Inferior parietal cortex (tissue), 1 donor: Measurements from ENCODE around the gene MYOM3.

Experiments
- DNase-seq: peaks from one replicate; pipeline ENCODE4 v3.0.0-alpha.2; 2016; ENCODE audit errors: extremely low spot score

Gene MYOM3

GRCh38 chr1:24096009-24096738 is 15.8 kb downstream of the MYOM3 start:
- DNase-seq: no peak

- no peak for DNase-seq
Observed at GRCh38 chr1:24095140-24095859, 16.6 kb downstream of the MYOM3 start.

- DNase-seq: no peak
Observed at GRCh38 chr1:24094554-24094953, 17.4 kb downstream of the MYOM3 start.

- DNase-seq: no peak
Observed at GRCh38 chr1:24093732-24094131, 18.2 kb downstream of the MYOM3 start.

GRCh38 chr1:24092979-24093378 is 19.0 kb downstream of the MYOM3 start:
- no peak for DNase-seq

GRCh38 chr1:24091971-24092482 is 19.9 kb downstream of the MYOM3 start:
- DNase-seq: no peak

- DNase-seq: no peak
Observed at GRCh38 chr1:24090736-24091135, 21.2 kb downstream of the MYOM3 start.

- no peak for DNase-seq
Observed at GRCh38 chr1:24089743-24090555, 22.0 kb downstream of the MYOM3 start.

GRCh38 chr1:24089027-24089742 is 22.8 kb downstream of the MYOM3 start:
- DNase-seq: no peak

- no peak for DNase-seq
Observed at GRCh38 chr1:24086466-24086865, 25.5 kb downstream of the MYOM3 start.

- no peak for DNase-seq
Observed at GRCh38 chr1:24085546-24085945, 26.4 kb downstream of the MYOM3 start.

GRCh38 chr1:24085007-24085406 is 26.9 kb downstream of the MYOM3 start:
- DNase-seq: no peak

- no peak for DNase-seq
Observed at GRCh38 chr1:24084050-24084449, 27.9 kb downstream of the MYOM3 start.

- DNase-seq: no peak
Observed at GRCh38 chr1:24082372-24082771, 29.6 kb downstream of the MYOM3 start.

GRCh38 chr1:24081190-24081589 is 30.7 kb downstream of the MYOM3 start:
- DNase-seq: no peak

- no peak for DNase-seq
Observed at GRCh38 chr1:24080131-24080530, 31.8 kb downstream of the MYOM3 start.

- no peak for DNase-seq
Observed at GRCh38 chr1:24077278-24077978, 34.5 kb downstream of the MYOM3 start.

GRCh38 chr1:24075946-24076345 is 36.0 kb downstream of the MYOM3 start:
- no peak for DNase-seq

GRCh38 chr1:24075590-24075854 is 36.4 kb downstream of the MYOM3 start:
- DNase-seq: no peak

- DNase-seq: no peak
Observed at GRCh38 chr1:24074817-24075589, 36.9 kb downstream of the MYOM3 start.

- no peak for DNase-seq
Observed at GRCh38 chr1:24074196-24074595, 37.7 kb downstream of the MYOM3 start.
